ENCODE measurements around the gene WDR12. TPM values are rescaled to one million over a fixed set of nuclear protein-coding genes. Genes with fewer than 3 reads are reported as not detected.

Gene WDR12
- total and polyA plus RNA-seq, 2 of the 4 experiments (the other 2 are of a cell fraction): 8.6 to 17.0 TPM

DNA sequence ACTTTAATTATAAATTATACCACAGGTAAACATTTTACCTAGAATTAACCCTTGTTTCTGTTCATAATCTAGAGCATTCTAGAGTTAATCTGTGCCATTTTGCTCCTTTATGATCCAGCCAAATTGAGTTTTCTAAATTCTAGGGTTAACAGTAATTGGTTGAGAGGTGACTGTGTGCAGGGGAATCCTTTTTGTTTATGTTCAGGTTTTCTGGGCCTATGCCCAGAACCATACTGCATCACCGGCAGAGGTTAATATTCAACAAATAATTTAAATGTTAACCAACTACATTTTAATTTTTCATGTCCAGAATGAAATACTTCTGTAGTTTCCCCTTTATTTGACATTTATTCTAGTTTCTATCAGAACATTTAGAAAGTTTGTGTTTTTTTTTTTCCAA is 32.9 kb upstream of the WDR12 start:
- Histone ChIP-seq H3K9me3 (ENCODE audit: control insufficient read depth, insufficient read depth, low read length) (peaks cover 3% of the 10 kb centered on the region; the same call in 1 of the 2 replicates), H4K91ac (ENCODE audit: insufficient read depth, low read depth, low read length) (no peak overlapping the region), H2BK20ac (ENCODE audit: low read depth, low read length) (no peak overlapping the region), H3K18ac (ENCODE audit: low read depth, low read length) (no peak overlapping the region), H4K8ac (ENCODE audit: low read depth in 2 of 2, low read length in 2 of 2) (peak overlapping the region in 1 of 2 experiments; percentile 32; a peak in 1 of 4 replicates), H3K27ac (ENCODE audit: insufficient read depth, low read length) (no peak overlapping the region), H3K4ac (ENCODE audit: low read depth, low read length) (no peak overlapping the region), H3K27me3 (ENCODE audit: control insufficient read depth, insufficient read depth, low read length) (no peaks in the 10 kb centered on the region), H3K36me3 (ENCODE audit: control insufficient read depth, insufficient read depth, low read length) (no peaks in the 10 kb centered on the region), H3K23ac (ENCODE audit: low read depth, low read length) (no peak overlapping the region), H2AK9ac (replicated peaks; ENCODE audit: low read depth, low read length, poor library complexity) (no peak overlapping the region), H4K5ac (ENCODE audit: low read depth, low read length) (no peak overlapping the region), H3K56ac (ENCODE audit: extremely low read depth, insufficient read depth, low read length) (no peak overlapping the region), H3K4me3 (ENCODE audit: insufficient read depth, low read depth, low read length) (no peak overlapping the region), H2AFZ (replicated peaks; ENCODE audit: low read length, poor library complexity) (no peak overlapping the region), H3K79me1 (ENCODE audit: low read depth in 1 of 2, low read length in 2 of 2) (no peaks in the 10 kb centered on the region), H3K14ac (replicated peaks; ENCODE audit: low read depth, low read length) (no peak overlapping the region), H3K4me1 (ENCODE audit: control insufficient read depth, insufficient read depth, low read length) (no peaks in the 10 kb centered on the region; the same call in 1 of the 2 replicates), H2AK5ac (ENCODE audit: low read depth, low read length) (no peak overlapping the region), H2BK120ac (ENCODE audit: low read depth, low read length) (no peak overlapping the region), H3K4me2 (ENCODE audit: low read depth, low read length) (peak overlapping the region; percentile 26; the same call in 1 of the 2 replicates), H2BK5ac (ENCODE audit: low read depth, low read length, poor library complexity, severe bottlenecking) (peak overlapping the region; percentile 82), H3K9me1 (ENCODE audit: insufficient read depth, low read length) (no peaks in the 10 kb centered on the region), H2BK15ac (ENCODE audit: low read depth, low read length) (no peak overlapping the region), H3K9ac (ENCODE audit: low read depth, low read length) (no peak overlapping the region), H4K20me1 (ENCODE audit: insufficient read depth, low read length) (no peaks in the 10 kb centered on the region)
- no TSS peak for BruUV-seq (replicated peaks)
- ATAC-seq (ENCODE audit: low read depth): peak; percentile 76
- TF ChIP-seq SMC3 (IDR thresholded peaks at IDR 0.05; ENCODE audit: low read depth, low read length): no peak
- TF ChIP-seq FOS (IDR thresholded peaks at IDR 0.05; ENCODE audit: low read depth, low read length): peak; percentile 20; the same call in 1 of the 2 replicates
- ChIA-PET CTCF (no interaction called here), POLR2A (ENCODE audit: unreplicated experiment) (no interaction called here)
- dilution Hi-C loops (cut with HindIII; ENCODE audit: low sequenced_read_pairs, unreplicated experiment) (no loop called here), intact Hi-C loops (cut with micrococcal nuclease) (no loop called here), in situ Hi-C loops (cut with MboI; ENCODE audit: low sequenced_read_pairs) (no loop called here)
- WGBS, 2 experiments (ENCODE audit: extremely low coverage in 2 of 2, insufficient read length in 1 of 2): no CpG with 5 or more reads among the region's 1 CpG
- DNase-seq: peak; percentile 87
